Measurements from ENCODE around the gene MGME1. TPM values are rescaled to one million over a fixed set of nuclear protein-coding genes. Genes with fewer than 3 reads are reported as not detected.

Gene MGME1
- total RNA-seq, 4 donors from 2014 or later = 3.3 to 18.5 (median 5.8) TPM

GRCh38 chr20:17940224-17940971, 28.4 kb upstream of the MGME1 start:
- Histone ChIP-seq H3K27me3 (no peaks in the 10 kb centered on the region), H3K4me1 (peaks cover 3 to 10% of the 10 kb centered on the region in 2 donors), H3K9me3 (no peaks in the 10 kb centered on the region), H3K4me3 (no peak overlapping the region), H3K27ac (peak overlapping the region in 1 of 2 donors; percentile 14), H3K36me3 (no peaks in the 10 kb centered on the region)
- TF ChIP-seq POLR2A (IDR thresholded peaks at IDR 0.05) (no peak), CTCF (IDR thresholded peaks at IDR 0.05) (no peak)
- DNase-seq = no peak
- intact Hi-C loops (cut with DNase I; ENCODE audit: low total_unique reads) = no loop called here

DNA sequence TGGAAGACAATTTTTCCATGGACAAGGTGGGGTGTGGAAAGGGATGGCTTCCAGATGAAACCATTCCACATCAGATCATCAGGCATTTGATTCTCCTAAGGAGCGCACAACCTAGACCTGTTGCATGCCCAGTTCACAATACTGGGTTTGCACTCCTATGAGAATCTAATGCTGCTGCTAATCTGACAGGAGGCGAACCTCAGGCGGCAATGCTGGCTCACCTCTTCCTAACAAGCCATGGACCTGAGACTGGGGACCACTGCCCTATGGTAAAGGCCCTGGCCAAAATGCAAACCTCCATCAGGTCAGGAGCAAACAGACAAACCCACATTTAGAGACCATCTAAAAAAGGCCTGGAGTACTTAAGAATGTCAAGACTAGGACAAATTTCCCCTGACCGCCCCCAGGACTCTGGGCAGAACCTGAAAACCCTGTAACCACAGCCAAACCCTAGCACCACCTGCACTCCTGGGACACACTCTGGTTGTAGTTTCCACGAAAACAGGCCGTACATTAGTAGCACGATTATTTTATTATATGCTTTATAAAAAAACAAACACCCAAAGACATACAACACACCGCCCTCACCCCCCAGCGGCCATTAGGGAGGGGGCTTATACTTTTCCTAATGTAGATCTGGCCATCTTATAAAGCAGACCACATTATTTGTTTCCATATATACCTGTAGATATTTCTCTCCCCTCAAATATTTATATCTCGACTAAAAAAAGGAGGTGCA, 27.6 kb upstream of the MGME1 start:
- Histone ChIP-seq H3K4me1 (peaks cover 3 to 10% of the 10 kb centered on the region in 2 donors), H3K4me3 (no peak overlapping the region), H3K9me3 (no peaks in the 10 kb centered on the region), H3K36me3 (no peaks in the 10 kb centered on the region), H3K27me3 (no peaks in the 10 kb centered on the region), H3K27ac (no peak overlapping the region)
- intact Hi-C loops (cut with DNase I; ENCODE audit: low total_unique reads) = no loop called here
- TF ChIP-seq POLR2A (IDR thresholded peaks at IDR 0.05) (no peak), CTCF (IDR thresholded peaks at IDR 0.05) (no peak)
- no peak for DNase-seq

- Histone ChIP-seq H3K27ac (no peak overlapping the region), H3K36me3 (no peaks in the 10 kb centered on the region), H3K4me3 (no peak overlapping the region), H3K27me3 (no peaks in the 10 kb centered on the region), H3K9me3 (no peaks in the 10 kb centered on the region), H3K4me1 (peaks cover 3 to 5% of the 10 kb centered on the region in 2 donors)
- DNase-seq = no peak
- TF ChIP-seq POLR2A (IDR thresholded peaks at IDR 0.05) (no peak), CTCF (IDR thresholded peaks at IDR 0.05) (no peak)
- intact Hi-C loops (cut with DNase I; ENCODE audit: low total_unique reads) = no loop called here
Observed at GRCh38 chr20:17941826-17942196, 27.0 kb upstream of the MGME1 start.

- Histone ChIP-seq H3K36me3 (no peaks in the 10 kb centered on the region), H3K4me1 (peaks cover 0 to 3% of the 10 kb centered on the region in 2 donors), H3K27me3 (no peaks in the 10 kb centered on the region), H3K27ac (no peak overlapping the region), H3K9me3 (no peaks in the 10 kb centered on the region), H3K4me3 (no peak overlapping the region)
- intact Hi-C loops (cut with DNase I; ENCODE audit: low total_unique reads) = no loop called here
- DNase-seq = no peak
- TF ChIP-seq POLR2A (IDR thresholded peaks at IDR 0.05) (no peak), CTCF (IDR thresholded peaks at IDR 0.05) (no peak)
Observed at GRCh38 chr20:17943343-17943742, 25.5 kb upstream of the MGME1 start.

- no peaks in the 10 kb centered on the region for H3K4me1 ChIP-seq
- intact Hi-C loops (cut with DNase I; ENCODE audit: low total_unique reads) = no loop called here
- TF ChIP-seq CTCF (IDR thresholded peaks at IDR 0.05) (no peak), POLR2A (IDR thresholded peaks at IDR 0.05) (no peak)
- no peaks in the 10 kb centered on the region for H3K9me3 ChIP-seq
- H3K36me3 ChIP-seq = no peaks in the 10 kb centered on the region
- H3K27me3 ChIP-seq = no peaks in the 10 kb centered on the region
- no peak overlapping the region for H3K4me3 ChIP-seq
- H3K27ac ChIP-seq = no peak overlapping the region
- no peak for DNase-seq
Observed at GRCh38 chr20:17944854-17945474, 23.9 kb upstream of the MGME1 start.

All from uterus (tissue), 4 donors.